Measurements from ENCODE around the gene PDGFD.

PDGFD gene

GRCh38 chr11:104164028-104164520 is at the start of gene PDGFD:
Gene PDGFD (minus strand): TSS chr11:104164147.
- DNase-seq, result no peak

GRCh38 chr11:104206936-104207335 is 43.0 kb upstream of the PDGFD start:
- no peak for DNase-seq

- no peak for DNase-seq
Measured at GRCh38 chr11:104205838-104206237, 41.9 kb upstream of the PDGFD start.

GRCh38 chr11:104200688-104201087 is 36.7 kb upstream of the PDGFD start:
- no peak for DNase-seq

GRCh38 chr11:104199053-104199452 is 35.1 kb upstream of the PDGFD start:
- no peak for DNase-seq

GRCh38 chr11:104198576-104198975 is 34.6 kb upstream of the PDGFD start:
- no peak for DNase-seq

GRCh38 chr11:104191124-104191523 is 27.2 kb upstream of the PDGFD start:
- DNase-seq, result no peak

- DNase-seq, result no peak
Measured at GRCh38 chr11:104183593-104183992, 19.6 kb upstream of the PDGFD start.

- no peak for DNase-seq
Measured at GRCh38 chr11:104175769-104176168, 11.8 kb upstream of the PDGFD start.

- DNase-seq, result no peak
Measured at GRCh38 chr11:104169091-104169490, 5.1 kb upstream of the PDGFD start.

- no peak for DNase-seq
Measured at GRCh38 chr11:104165014-104165413, 1.1 kb upstream of the PDGFD start.

- DNase-seq, result no peak
Measured at GRCh38 chr11:104163100-104164027, 583 bp downstream of the PDGFD start.

- no peak for DNase-seq
Measured at GRCh38 chr11:104161751-104162450, 2.0 kb downstream of the PDGFD start.

GRCh38 chr11:104159356-104159755 is 4.6 kb downstream of the PDGFD start:
- DNase-seq, result no peak

GRCh38 chr11:104155375-104155774 is 8.6 kb downstream of the PDGFD start:
- no peak for DNase-seq

- DNase-seq, result no peak
Measured at GRCh38 chr11:104154296-104154695, 9.7 kb downstream of the PDGFD start.

- no peak for DNase-seq
Measured at GRCh38 chr11:104152941-104153505, 10.9 kb downstream of the PDGFD start.

- DNase-seq, result no peak
Measured at GRCh38 chr11:104151404-104152204, 12.3 kb downstream of the PDGFD start.

- DNase-seq, result no peak
Measured at GRCh38 chr11:104148706-104149105, 15.2 kb downstream of the PDGFD start.

- no peak for DNase-seq
Measured at GRCh38 chr11:104148074-104148473, 15.9 kb downstream of the PDGFD start.

- no peak for DNase-seq
Measured at GRCh38 chr11:104146943-104147342, 17.0 kb downstream of the PDGFD start.

GRCh38 chr11:104146421-104146820 is 17.5 kb downstream of the PDGFD start:
- no peak for DNase-seq

- DNase-seq, result no peak
Measured at GRCh38 chr11:104145062-104145461, 18.9 kb downstream of the PDGFD start.

Data from NCI-H1436 (cell line).